ENCODE measurements around the gene GLDC. TPM values are rescaled to one million over a fixed set of nuclear protein-coding genes. Genes with fewer than 3 reads are reported as not detected.

The GLDC gene
- total RNA-seq: 1 to 10 TPM in 1 of 2 experiments, under 1 TPM in 1; 0.41 to 1.2 TPM

GRCh38 chr9:6645355-6646292 is at the start of gene GLDC:
Gene GLDC, minus strand, starts transcription at chr9:6645729. Its CDS starts 230 bp downstream, at chr9:6645499.

Other genes with a start within 250 kb of the GLDC start
- 10 to 100 TPM; 69.0 to 77.0 TPM for gene UHRF2, start 232.5 kb downstream of the GLDC start, total RNA-seq
- 10 to 100 TPM; 60.8 to 62.3 TPM for gene KDM4C, start 112.2 kb upstream of the GLDC start, total RNA-seq